GM18505 (cell line): Measurements from ENCODE around the gene STXBP6.
"Not testable (repeated sequence)": the region's sequence is repeated elsewhere in the genome, so short reads cannot be mapped to it uniquely, and the experiment has no call there.

Experiments
- ATAC-seq: cut with Tn5 transposase; IDR thresholded peaks from one replicate; pipeline ENCODE4 v1.9.1; 2021; ENCODE audit not compliant: unreplicated experiment
- POLR2A ChIP-seq: IDR thresholded peaks from 4 replicates; pipeline ENCODE4 v1.6.1; 2011; ENCODE audit warnings: borderline replicate concordance; ENCODE audit not compliant: insufficient read depth, insufficient read length; ENCODE audit errors: extremely low read depth

Gene STXBP6

GRCh38 chr14:24801024-24801423 is 248.9 kb downstream of the STXBP6 start:
- no peak for TF ChIP-seq POLR2A

GRCh38 chr14:24798911-24799462 is 251.0 kb downstream of the STXBP6 start:
- ATAC-seq, result no peak
- TF ChIP-seq POLR2A, result no peak

More at GRCh38 chr14:24801024-24801423, 248.9 kb downstream of the STXBP6 start:
- ATAC-seq, result no peak

GRCh38 chr14:24795406-24795805 is 254.5 kb downstream of the STXBP6 start:
- no peak for ATAC-seq
- no peak for TF ChIP-seq POLR2A

- no peak for TF ChIP-seq POLR2A
- ATAC-seq, result no peak
Measured at GRCh38 chr14:24794644-24795305, 255.2 kb downstream of the STXBP6 start.

- ATAC-seq, result no peak
- no peak for TF ChIP-seq POLR2A
Measured at GRCh38 chr14:24790196-24790595, 259.8 kb downstream of the STXBP6 start.

- no peak for ATAC-seq
- TF ChIP-seq POLR2A, result no peak
Measured at GRCh38 chr14:24789378-24789884, 260.5 kb downstream of the STXBP6 start.

- TF ChIP-seq POLR2A, result no peak
- no peak for ATAC-seq
Measured at GRCh38 chr14:24785698-24786097, 264.2 kb downstream of the STXBP6 start.

GRCh38 chr14:24784981-24785380 is 265.0 kb downstream of the STXBP6 start:
- no peak for ATAC-seq
- TF ChIP-seq POLR2A, result no peak

- ATAC-seq, result no peak
- no peak for TF ChIP-seq POLR2A
Measured at GRCh38 chr14:24783791-24784190, 266.2 kb downstream of the STXBP6 start.

- no peak for TF ChIP-seq POLR2A
- no peak for ATAC-seq
Measured at GRCh38 chr14:24780281-24780680, 269.7 kb downstream of the STXBP6 start.

- TF ChIP-seq POLR2A, result no peak
- ATAC-seq, result no peak
Measured at GRCh38 chr14:24777678-24778077, 272.3 kb downstream of the STXBP6 start.

- no peak for TF ChIP-seq POLR2A
Measured at GRCh38 chr14:24775950-24776349, 274.0 kb downstream of the STXBP6 start.

GRCh38 chr14:24774187-24774915 is 275.6 kb downstream of the STXBP6 start:
- no peak for TF ChIP-seq POLR2A
- no peak for ATAC-seq

More at GRCh38 chr14:24775950-24776349, 274.0 kb downstream of the STXBP6 start:
- ATAC-seq, result no peak

GRCh38 chr14:24773564-24773963 is 276.4 kb downstream of the STXBP6 start:
- ATAC-seq, result not testable (repeated sequence)
